Activated T-cell treated with anti-CD3 and anti-CD28 coated beads, Interleukin-2, amount 50 U/mL, for 1 hour (primary cell): ENCODE results near the gene GARIN5A.

Source experiments
- DNase-seq: peaks from one replicate; pipeline ENCODE4 v3.0.0-alpha.2; 2020

GARIN5A gene

GRCh38 chr19:50507376-50507775 is 30.7 kb upstream of the GARIN5A start:
- no peak for DNase-seq

GRCh38 chr19:50506700-50507099 is 30.1 kb upstream of the GARIN5A start:
- no peak for DNase-seq

GRCh38 chr19:50505856-50506611 is 29.4 kb upstream of the GARIN5A start:
- DNase-seq, result no peak

GRCh38 chr19:50501568-50502475 is 25.2 kb upstream of the GARIN5A start:
- no peak for DNase-seq

DNA sequence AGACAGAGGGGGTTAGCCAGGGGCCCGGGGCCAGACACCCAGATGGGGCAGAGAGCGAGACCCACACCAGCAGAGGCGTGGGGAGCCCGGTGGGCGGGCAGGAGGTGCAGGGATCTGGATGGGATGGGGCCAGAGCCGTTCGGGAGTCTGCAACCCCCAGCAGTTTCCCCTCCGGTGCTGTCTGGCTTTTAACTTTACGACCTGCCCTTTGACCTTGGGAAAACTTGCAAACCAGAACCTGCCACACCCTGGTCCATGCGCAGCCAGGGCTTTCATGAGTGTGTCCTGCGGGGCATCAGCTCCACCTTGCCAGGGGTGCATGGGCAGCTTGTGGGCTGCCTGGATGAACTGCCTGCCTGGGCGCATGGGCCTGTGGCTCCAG is 24.5 kb upstream of the GARIN5A start:
- DNase-seq, result no peak

DNA sequence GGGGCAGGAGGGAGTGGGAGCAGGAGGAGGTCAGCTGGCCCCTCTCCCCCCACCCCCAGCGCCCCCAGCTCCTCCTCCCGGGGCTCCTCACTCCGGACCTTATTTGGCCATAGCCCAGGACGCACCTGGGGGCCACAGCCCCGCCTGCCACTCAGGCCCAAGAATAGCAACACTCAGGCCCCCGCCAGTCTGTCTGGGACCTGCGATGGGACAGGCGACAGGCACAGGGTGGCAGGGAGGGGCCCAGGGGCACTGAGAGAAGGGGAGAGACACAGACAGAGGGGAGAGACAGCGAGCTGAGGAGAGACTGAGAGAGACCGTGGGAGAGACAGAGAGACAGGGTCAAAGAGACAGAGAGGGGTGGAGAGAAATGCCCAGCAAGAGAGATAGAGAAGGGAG is 24.1 kb upstream of the GARIN5A start:
- no peak for DNase-seq

- DNase-seq, result no peak
These were observed 23.6 kb upstream of the GARIN5A start for GRCh38 chr19:50500060-50500752.

GRCh38 chr19:50498219-50499056 is 21.8 kb upstream of the GARIN5A start:
- DNase-seq, result no peak

- DNase-seq, result no peak
These were observed 20.4 kb upstream of the GARIN5A start for GRCh38 chr19:50497022-50497405.

DNA sequence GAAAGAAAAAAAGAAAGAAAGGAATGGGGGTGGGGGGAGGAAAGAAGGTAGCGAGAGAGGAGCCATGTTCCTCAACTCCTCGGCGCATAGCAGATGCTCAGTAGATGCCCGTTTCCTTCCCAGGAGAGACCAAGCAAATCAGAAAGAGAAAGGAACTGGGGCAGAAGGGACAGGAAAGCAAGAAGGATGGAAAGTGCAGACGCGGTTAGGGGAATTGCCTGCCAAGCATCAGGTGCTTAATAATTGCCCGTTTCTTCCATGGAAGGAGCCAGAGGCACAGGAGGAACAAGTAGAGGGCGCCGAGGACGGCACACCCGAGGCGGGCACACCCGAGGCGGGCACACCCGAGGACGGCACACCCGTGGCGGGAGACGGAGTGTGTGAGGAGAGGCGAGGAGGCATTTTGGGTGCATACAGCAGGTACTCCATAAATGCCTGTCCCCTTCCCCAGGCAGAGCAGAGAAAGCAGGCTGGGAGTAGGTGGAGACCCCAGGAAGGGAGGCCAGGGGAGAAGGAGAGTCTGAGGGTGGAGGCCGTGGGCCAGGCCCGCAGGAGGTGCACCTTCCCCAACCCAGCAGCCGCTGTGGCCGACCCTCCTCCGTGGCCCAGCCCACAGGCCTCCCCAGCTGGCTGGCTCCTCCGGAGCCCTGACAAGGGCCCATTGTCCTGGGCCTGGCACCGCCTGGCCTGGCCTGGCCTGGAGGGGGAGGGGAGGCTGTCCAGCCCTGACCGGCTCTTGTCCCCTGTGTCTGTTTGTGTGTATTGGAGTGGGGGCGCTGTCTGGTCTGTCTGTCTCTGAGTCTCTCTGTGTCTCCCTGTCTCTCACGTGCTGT is 19.8 kb upstream of the GARIN5A start:
- no peak for DNase-seq

- DNase-seq, result no peak
These were observed 18.4 kb upstream of the GARIN5A start for GRCh38 chr19:50495020-50495531.

GRCh38 chr19:50494186-50495019 is 17.8 kb upstream of the GARIN5A start:
- DNase-seq, result no peak

DNA sequence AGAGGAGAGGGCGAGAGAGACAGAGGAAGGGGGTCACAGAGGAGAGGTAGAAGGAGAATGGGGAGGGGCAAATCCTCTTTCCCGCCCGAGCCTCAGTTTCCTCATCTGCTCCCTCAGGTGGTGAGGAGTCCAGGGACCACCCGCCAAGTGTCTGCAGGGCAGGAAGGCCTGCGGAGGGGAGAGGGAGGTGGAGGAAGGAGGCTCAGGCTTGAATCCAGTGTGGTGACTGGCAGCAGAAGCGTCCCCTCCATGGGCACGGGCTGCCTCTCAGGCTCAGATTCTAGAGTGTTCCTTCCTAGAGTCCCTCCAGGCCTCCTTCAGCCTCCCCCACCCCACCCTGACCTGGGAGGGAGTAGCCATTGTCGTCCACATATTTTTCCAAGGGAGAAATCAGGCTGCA is 16.5 kb upstream of the GARIN5A start:
- no peak for DNase-seq

- DNase-seq, result no peak
These were observed 15.8 kb upstream of the GARIN5A start for GRCh38 chr19:50492303-50493052.

GRCh38 chr19:50490991-50491472 is 14.4 kb upstream of the GARIN5A start:
- DNase-seq, result no peak

DNA sequence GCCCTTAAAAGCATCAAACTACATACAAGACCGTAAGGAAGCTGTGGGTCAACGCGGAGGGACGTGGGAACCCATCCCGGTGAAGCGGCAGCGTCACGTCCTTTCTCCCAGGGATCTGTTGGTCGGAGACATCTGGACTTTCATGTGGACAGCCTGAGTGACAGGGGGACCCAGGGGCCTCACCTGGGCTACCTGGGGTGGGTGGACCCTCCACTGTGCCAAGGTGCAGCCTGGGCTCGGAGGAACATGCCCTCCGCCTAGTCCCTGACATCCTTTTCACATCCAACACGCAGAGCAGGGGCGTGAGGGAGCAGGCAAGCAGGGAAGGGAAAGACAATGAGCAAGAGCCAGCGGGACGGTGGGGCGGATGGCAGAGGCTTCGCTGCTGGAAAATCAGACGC is 13.8 kb upstream of the GARIN5A start:
- no peak for DNase-seq

GRCh38 chr19:50489461-50490011 is 12.9 kb upstream of the GARIN5A start:
- no peak for DNase-seq

- DNase-seq, result no peak
These were observed 11.9 kb upstream of the GARIN5A start for GRCh38 chr19:50488389-50489194.
